Panc1 (cell line): ENCODE results near the gene PPP3R1. TPM values are rescaled to one million over a fixed set of nuclear protein-coding genes. Genes with fewer than 3 reads are reported as not detected.

ENCODE experiments used
- ATAC-seq: fragments of 200-7000 bp; cut with Tn5 transposase; 2 replicates; pipeline ENCODE4 v1.9.1; 2020; ENCODE audit warnings: mild to moderate bottlenecking, moderate library complexity
- BruUV-seq: library from RNA; stranded (reverse); fragments of 400-500 nt; replicated peaks from 2 replicates; lab custom pipeline; 2021; lab: Mats Ljungman, UMichigan
- CTCF ChIA-PET: fragments of 300-600 bp; sonication (Branson Sonifier 250); formaldehyde crosslinking; loops from one replicate; lab custom pipeline; 2022; ENCODE audit warnings: antibody characterized with exemption; lab: Charles Lee
- POLR2A ChIA-PET: fragments of 300-600 bp; sonication (Branson Sonifier 250); formaldehyde crosslinking; loops from one replicate; lab custom pipeline; 2022; ENCODE audit warnings: antibody characterized with exemption; lab: Charles Lee
- DNase-seq: peaks from one replicate; pipeline ENCODE4 v3.0.0-alpha.2; 2010; ENCODE audit warnings: low read depth, low spot score
- H3K27ac ChIP-seq: 2 replicates; pipeline ENCODE4 v1.5.1; 2011; ENCODE audit warnings: mild to moderate bottlenecking, low read length, inconsistent platforms
- H3K27me3 ChIP-seq: fragments of 200-500 bp; sonication (Bioruptor generic); 2 replicates; pipeline ENCODE4 v1.6.0; 2014; ENCODE audit warnings: low read length, inconsistent platforms; ENCODE audit not compliant: control insufficient read depth, insufficient read depth
- H3K36me3 ChIP-seq: fragments of 200-500 bp; sonication (Bioruptor generic); 2 replicates; pipeline ENCODE4 v1.5.1; 2014; ENCODE audit warnings: inconsistent platforms, mild to moderate bottlenecking, low read length, moderate library complexity; ENCODE audit not compliant: control insufficient read depth, insufficient read depth
- H3K4me1 ChIP-seq: 2 replicates; pipeline ENCODE4 v1.5.1; 2011; ENCODE audit warnings: inconsistent platforms, mild to moderate bottlenecking, low read length, moderate library complexity; ENCODE audit not compliant: control insufficient read depth, insufficient read depth
- H3K4me3 ChIP-seq, 2 experiments: 2 replicates each; pipeline ENCODE4 v1.5.1; 2011 to 2012; ENCODE audit warnings: low read depth in 2 of 2, low read length in 2 of 2, mild to moderate bottlenecking in 2 of 2, inconsistent platforms in 1 of 2, moderate library complexity in 1 of 2
- H3K9me3 ChIP-seq: fragments of 200-500 bp; sonication (Bioruptor generic); 2 replicates; pipeline ENCODE4 v1.5.1; 2014; ENCODE audit warnings: low read depth, mild to moderate bottlenecking, inconsistent platforms, low read length, moderate library complexity; ENCODE audit not compliant: control insufficient read depth, insufficient read depth
- POLR2AphosphoS5 ChIP-seq: IDR thresholded peaks from 2 replicates; pipeline ENCODE4 v1.6.1; 2012; ENCODE audit warnings: mild to moderate bottlenecking, low read depth, low read length, moderate library complexity
- SIN3A ChIP-seq: IDR thresholded peaks from 2 replicates; pipeline ENCODE4 v1.6.1; 2012; ENCODE audit warnings: low read depth, mild to moderate bottlenecking, low read length, moderate library complexity, borderline replicate concordance; ENCODE audit not compliant: insufficient read depth
- TCF7L2 ChIP-seq: IDR thresholded peaks from 2 replicates; pipeline ENCODE4 v1.6.1; 2011; ENCODE audit warnings: mild to moderate bottlenecking, low read depth, low read length, inconsistent platforms
- in situ Hi-C: cut with HindIII; loops from 2 replicates; pipeline ENCODE4 v1.10.0; 2016; ENCODE audit warnings: low sequenced_read_pairs, low pct_unique_long_range_greater_than_20kb
- intact Hi-C: fragments of 100-400 bp; cut with micrococcal nuclease; formaldehyde crosslinking; loops from one replicate; pipeline ENCODE4 v1.10.0; 2022; ENCODE audit not compliant: unreplicated experiment
- total RNA-seq: library from RNA; stranded (reverse); gene quantifications from one replicate; pipeline ENCODE4 v1.2.1, GENCODE V29; 2021; ENCODE audit not compliant: unreplicated experiment
- TF ChIP-seq, protein P1 (sequence below), 2 experiments: IDR thresholded peaks; 2 replicates each; pipeline ENCODE4 v1.6.1; 2011 to 2012; ENCODE audit warnings: low read depth in 2 of 2, control low read depth in 1 of 2, low read length in 1 of 2, mild to moderate bottlenecking in 1 of 2, moderate library complexity in 1 of 2; ENCODE audit not compliant: insufficient read depth in 1 of 2
- TF ChIP-seq, protein P2 (sequence below): fragments of 450-650 bp; IDR thresholded peaks from 2 replicates; pipeline ENCODE4 v1.5.1; 2017; ENCODE audit warnings: mild to moderate bottlenecking

The PPP3R1 gene
- total RNA-seq, 1 experiment from 2014 or later, result 77.9 TPM

DNA sequence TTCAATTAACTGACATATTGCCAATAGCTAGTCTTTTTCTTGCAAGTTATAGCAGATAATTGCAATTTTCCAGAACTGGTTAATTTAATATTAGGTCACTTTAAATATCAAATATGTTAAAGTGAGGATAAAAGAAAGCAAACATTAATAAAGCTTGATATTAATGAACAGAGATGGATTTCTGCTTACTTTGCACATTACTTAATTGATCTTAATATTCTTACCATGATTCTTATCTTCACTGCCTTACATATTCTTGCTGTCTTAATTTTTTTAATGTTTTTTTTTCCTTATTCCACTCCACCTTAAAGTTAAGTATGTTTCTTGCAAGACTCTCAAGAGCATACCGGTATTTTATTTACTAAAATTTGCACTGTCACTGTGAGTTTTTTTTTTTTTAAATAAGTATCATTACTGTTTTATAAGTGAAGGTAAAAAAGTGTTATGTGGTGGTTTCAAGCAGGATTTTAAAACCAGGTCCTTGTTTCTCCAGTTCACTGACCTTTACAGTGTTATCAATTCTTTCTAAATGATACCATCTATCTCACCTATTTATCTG is 33.9 kb downstream of the PPP3R1 start:
- ATAC-seq (no peak), DNase-seq (no peak)
- Histone ChIP-seq H3K4me3 (no peak overlapping the region), H3K4me1 (peaks cover 20% of the 10 kb centered on the region), H3K27ac (no peak overlapping the region), H3K36me3 (no peaks in the 10 kb centered on the region), H3K27me3 (no peaks in the 10 kb centered on the region), H3K9me3 (no peaks in the 10 kb centered on the region)
- TF ChIP-seq, protein P1, sequence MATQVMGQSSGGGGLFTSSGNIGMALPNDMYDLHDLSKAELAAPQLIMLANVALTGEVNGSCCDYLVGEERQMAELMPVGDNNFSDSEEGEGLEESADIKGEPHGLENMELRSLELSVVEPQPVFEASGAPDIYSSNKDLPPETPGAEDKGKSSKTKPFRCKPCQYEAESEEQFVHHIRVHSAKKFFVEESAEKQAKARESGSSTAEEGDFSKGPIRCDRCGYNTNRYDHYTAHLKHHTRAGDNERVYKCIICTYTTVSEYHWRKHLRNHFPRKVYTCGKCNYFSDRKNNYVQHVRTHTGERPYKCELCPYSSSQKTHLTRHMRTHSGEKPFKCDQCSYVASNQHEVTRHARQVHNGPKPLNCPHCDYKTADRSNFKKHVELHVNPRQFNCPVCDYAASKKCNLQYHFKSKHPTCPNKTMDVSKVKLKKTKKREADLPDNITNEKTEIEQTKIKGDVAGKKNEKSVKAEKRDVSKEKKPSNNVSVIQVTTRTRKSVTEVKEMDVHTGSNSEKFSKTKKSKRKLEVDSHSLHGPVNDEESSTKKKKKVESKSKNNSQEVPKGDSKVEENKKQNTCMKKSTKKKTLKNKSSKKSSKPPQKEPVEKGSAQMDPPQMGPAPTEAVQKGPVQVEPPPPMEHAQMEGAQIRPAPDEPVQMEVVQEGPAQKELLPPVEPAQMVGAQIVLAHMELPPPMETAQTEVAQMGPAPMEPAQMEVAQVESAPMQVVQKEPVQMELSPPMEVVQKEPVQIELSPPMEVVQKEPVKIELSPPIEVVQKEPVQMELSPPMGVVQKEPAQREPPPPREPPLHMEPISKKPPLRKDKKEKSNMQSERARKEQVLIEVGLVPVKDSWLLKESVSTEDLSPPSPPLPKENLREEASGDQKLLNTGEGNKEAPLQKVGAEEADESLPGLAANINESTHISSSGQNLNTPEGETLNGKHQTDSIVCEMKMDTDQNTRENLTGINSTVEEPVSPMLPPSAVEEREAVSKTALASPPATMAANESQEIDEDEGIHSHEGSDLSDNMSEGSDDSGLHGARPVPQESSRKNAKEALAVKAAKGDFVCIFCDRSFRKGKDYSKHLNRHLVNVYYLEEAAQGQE (IDR thresholded peaks at IDR 0.05; ENCODE audit: insufficient read depth in 1 of 2, low read depth in 2 of 2, low read length in 1 of 2), result no peak
- TF ChIP-seq, protein P2, sequence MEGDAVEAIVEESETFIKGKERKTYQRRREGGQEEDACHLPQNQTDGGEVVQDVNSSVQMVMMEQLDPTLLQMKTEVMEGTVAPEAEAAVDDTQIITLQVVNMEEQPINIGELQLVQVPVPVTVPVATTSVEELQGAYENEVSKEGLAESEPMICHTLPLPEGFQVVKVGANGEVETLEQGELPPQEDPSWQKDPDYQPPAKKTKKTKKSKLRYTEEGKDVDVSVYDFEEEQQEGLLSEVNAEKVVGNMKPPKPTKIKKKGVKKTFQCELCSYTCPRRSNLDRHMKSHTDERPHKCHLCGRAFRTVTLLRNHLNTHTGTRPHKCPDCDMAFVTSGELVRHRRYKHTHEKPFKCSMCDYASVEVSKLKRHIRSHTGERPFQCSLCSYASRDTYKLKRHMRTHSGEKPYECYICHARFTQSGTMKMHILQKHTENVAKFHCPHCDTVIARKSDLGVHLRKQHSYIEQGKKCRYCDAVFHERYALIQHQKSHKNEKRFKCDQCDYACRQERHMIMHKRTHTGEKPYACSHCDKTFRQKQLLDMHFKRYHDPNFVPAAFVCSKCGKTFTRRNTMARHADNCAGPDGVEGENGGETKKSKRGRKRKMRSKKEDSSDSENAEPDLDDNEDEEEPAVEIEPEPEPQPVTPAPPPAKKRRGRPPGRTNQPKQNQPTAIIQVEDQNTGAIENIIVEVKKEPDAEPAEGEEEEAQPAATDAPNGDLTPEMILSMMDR, result no peak
- TF ChIP-seq TCF7L2 (no peak), POLR2AphosphoS5 (no peak), SIN3A (no peak)
- intact Hi-C loops, result no loop called here
- no TSS peak for BruUV-seq
- ChIA-PET CTCF (no interaction called here), POLR2A (no interaction called here)
- in situ Hi-C loops, result no loop called here

DNA sequence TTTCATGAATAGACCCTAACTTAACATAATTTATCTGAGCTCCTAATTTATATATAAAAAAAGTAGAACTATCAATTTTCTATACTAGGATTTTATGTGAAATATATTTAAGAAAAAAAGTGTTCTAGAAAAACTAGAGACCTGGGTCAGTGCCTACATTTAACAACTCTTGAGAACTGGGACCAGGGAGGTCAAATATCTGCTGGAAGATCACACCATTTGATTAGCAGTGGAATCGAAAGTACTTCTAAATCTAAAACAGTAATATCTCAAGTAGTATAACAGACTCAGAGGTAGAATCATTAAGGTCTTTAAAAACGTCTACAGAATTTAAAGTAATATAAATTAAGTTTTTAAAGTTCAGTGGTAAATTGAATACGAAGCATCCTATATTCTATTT is 34.6 kb downstream of the PPP3R1 start:
- ATAC-seq (no peak), DNase-seq (no peak)
- intact Hi-C loops (no loop called here), in situ Hi-C loops (no loop called here)
- Histone ChIP-seq H3K9me3 (no peaks in the 10 kb centered on the region), H3K27ac (no peak overlapping the region), H3K27me3 (no peaks in the 10 kb centered on the region), H3K4me1 (peaks cover 20% of the 10 kb centered on the region), H3K36me3 (no peaks in the 10 kb centered on the region), H3K4me3 (no peak overlapping the region)
- CTCF ChIA-PET, result no interaction called here
- TF ChIP-seq, protein P2, result no peak
- no peak for TF ChIP-seq POLR2AphosphoS5
- TF ChIP-seq, protein P1 (IDR thresholded peaks at IDR 0.05; ENCODE audit: insufficient read depth in 1 of 2, low read depth in 2 of 2, low read length in 1 of 2), result no peak
- TF ChIP-seq SIN3A, result no peak
- no peak for TF ChIP-seq TCF7L2
- POLR2A ChIA-PET, result no interaction called here
- BruUV-seq, result no TSS peak
